GM21576 (cell line): Measurements from ENCODE around the gene RET.

Source experiments
- ATAC-seq: cut with Tn5 transposase; IDR thresholded peaks from one replicate; pipeline ENCODE4 v1.9.1; 2021; ENCODE audit warnings: mild to moderate bottlenecking, moderate library complexity; ENCODE audit not compliant: unreplicated experiment

RET gene

GRCh38 chr10:43105102-43105955, 28.5 kb downstream of the RET start:
- peak; percentile 70 for ATAC-seq

- ATAC-seq = no peak
Measured at GRCh38 chr10:43105956-43106229, 29.0 kb downstream of the RET start.

GRCh38 chr10:43106256-43107091, 29.6 kb downstream of the RET start:
- no peak for ATAC-seq

DNA sequence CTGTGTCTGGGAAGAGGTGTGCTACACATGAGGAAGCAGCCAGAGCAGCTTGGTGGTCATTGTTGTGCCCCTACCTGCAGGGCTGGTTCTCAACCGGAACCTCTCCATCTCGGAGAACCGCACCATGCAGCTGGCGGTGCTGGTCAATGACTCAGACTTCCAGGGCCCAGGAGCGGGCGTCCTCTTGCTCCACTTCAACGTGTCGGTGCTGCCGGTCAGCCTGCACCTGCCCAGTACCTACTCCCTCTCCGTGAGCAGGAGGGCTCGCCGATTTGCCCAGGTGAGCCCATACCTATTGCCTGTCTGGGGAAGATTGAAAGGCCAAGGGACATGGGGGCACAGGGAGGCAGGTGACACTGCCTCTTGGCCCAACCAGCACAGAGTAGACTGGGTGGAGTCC, 32.1 kb downstream of the RET start:
- no peak for ATAC-seq

GRCh38 chr10:43109671-43110249, 32.9 kb downstream of the RET start:
- no peak for ATAC-seq

DNA sequence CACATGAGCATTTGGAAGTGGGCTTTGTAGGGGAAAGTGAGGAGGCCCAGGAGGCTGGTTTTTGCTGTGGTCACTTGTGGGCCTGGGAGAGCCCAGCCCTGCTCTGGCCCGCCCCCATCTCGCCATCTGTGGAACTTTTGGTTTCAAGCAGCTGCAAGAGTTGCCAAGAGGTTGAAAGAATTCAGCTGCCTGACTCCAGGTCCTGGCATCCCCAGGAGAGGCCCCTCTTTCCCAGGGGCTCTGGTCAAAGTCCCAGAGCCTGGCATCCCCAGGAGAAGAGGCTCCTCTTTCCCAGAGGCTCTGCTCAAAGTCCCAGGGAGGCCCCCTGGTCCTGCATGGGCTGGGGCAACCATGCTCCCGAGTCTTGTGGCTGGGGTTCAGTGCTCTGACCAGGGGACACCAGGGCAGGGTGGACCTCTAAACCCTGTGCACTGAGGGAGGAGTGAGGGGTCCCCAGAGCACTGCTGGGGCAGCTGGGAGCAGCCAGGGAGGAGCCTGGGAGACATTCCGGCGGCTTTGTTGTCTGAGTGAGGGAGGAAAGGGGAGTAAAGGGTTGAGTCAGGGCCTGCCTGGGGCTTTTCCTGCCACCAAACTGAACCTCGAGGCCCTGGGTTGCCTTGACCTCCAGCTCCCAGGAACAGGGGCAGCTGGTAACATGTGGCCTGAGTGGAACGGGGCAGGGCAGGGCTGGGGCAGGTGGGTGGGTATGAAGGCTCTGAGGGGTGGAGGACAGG, 33.6 kb downstream of the RET start:
- ATAC-seq = peak; percentile 64

DNA sequence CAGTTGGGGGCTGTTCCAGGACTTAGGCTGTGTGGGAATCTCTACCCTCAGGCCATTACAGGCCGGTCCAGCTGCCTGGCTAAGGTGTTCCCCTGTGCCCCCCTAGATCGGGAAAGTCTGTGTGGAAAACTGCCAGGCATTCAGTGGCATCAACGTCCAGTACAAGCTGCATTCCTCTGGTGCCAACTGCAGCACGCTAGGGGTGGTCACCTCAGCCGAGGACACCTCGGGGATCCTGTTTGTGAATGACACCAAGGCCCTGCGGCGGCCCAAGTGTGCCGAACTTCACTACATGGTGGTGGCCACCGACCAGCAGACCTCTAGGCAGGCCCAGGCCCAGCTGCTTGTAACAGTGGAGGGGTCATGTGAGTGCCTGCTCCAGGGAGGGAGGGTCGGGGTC, 34.2 kb downstream of the RET start:
- no peak for ATAC-seq

GRCh38 chr10:43111921-43112607, 35.2 kb downstream of the RET start:
- no peak for ATAC-seq

DNA sequence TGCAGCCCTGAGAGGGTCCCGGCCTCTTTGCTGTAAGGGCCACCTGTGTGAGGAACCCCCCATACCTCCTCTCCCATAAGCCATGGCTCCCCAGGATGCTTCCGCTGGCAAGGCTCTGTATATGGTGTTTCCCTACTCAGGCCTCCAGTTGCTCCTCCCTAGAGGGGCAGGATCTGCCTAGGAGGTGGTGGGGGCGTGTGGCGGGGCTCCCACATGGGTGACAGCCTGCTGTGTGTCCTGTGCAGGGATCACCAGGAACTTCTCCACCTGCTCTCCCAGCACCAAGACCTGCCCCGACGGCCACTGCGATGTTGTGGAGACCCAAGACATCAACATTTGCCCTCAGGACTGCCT, 35.7 kb downstream of the RET start:
- ATAC-seq = no peak

- no peak for ATAC-seq
Measured at GRCh38 chr10:43113201-43114087, 36.6 kb downstream of the RET start.

DNA sequence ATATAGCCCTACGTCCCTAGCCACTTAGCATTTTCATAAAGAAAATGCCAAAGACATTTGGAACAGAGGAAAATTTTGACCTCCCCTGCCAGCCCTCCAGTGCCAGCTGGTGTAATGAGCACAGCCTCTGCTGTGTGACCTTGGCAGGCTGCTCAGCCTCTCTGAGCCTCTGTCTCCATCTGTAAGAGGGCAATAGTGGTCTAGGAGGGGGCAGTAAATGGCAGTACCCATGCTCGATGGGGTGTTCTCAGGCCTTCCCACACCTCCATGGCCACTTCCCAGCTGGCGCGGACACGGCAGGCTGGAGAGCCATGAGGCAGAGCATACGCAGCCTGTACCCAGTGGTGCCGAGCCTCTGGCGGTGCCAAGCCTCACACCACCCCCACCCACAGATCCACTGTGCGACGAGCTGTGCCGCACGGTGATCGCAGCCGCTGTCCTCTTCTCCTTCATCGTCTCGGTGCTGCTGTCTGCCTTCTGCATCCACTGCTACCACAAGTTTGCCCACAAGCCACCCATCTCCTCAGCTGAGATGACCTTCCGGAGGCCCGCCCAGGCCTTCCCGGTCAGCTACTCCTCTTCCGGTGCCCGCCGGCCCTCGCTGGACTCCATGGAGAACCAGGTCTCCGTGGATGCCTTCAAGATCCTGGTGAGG, 37.3 kb downstream of the RET start:
- no peak for ATAC-seq

- ATAC-seq = no peak
Measured at GRCh38 chr10:43114743-43115611, 38.1 kb downstream of the RET start.

DNA sequence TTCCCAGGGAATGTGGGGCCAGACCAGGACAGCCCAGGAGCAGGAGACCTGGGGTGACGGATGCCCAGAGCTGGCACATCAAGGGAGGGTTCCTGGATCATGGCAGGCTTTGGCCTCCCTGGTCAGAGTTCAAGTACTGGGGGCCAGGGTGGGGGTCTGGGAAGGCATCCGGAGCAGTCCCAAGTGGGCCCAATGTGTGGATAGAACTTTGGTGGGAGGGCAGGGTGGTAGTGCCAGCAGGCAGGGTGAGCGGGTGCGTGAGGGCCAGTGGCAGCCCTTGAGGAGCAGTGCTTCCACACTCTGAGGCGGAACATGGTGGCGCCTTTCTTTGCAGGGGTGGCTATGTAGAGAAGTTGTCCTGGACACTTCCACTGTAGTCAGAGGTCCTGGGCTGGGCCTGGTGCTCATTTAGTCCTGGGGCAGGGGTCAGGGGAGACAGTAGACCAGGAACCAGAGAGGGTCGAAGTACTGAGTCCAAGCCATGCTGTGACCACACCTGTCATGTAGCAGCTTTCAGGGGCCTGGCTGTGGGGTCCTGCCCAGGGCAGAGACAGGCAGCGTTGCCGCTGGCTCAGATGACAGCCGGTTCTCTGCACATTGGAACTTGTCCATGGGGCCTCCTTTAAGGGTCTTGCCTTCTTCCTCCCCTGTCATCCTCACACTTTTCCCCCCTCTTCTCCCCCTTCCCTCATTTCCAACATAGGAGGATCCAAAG, 39.2 kb downstream of the RET start:
- ATAC-seq = no peak

- no peak for ATAC-seq
Measured at GRCh38 chr10:43116596-43116995, 39.7 kb downstream of the RET start.

DNA sequence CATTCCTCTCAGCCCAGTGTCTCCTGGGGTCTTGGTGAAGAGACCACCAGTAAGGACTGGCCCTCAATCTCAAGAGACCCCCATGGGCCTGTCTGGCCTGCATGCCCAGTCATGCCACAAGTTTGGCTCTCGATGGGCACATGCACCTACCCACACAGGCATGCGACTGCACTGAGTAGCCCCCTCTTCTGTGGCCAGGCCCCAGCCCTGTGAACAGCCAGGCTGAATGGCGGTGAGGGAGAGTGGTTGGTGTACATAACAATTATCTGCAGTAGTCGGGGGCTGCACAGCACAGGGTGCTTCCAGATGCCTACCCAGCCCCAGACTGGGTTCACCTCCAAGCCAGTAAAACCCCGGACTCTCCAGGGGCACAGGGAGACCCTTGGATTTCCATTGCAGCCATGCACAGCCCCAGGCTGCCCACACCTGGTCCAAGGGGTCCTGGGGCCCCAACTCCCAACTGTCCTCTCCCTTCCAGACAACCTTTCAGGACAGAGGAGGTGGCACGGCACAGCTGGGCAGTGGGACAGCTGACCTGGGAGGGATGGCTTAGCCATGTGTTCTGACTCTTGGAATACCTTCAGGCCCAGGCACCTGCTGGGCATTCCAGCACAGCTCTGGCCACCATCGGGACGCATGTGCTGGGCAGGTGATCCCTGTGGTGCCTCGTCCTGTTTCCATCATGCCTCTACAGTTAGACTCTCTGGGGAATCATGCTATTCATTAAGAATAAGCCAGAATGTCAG, 40.3 kb downstream of the RET start:
- ATAC-seq = no peak

DNA sequence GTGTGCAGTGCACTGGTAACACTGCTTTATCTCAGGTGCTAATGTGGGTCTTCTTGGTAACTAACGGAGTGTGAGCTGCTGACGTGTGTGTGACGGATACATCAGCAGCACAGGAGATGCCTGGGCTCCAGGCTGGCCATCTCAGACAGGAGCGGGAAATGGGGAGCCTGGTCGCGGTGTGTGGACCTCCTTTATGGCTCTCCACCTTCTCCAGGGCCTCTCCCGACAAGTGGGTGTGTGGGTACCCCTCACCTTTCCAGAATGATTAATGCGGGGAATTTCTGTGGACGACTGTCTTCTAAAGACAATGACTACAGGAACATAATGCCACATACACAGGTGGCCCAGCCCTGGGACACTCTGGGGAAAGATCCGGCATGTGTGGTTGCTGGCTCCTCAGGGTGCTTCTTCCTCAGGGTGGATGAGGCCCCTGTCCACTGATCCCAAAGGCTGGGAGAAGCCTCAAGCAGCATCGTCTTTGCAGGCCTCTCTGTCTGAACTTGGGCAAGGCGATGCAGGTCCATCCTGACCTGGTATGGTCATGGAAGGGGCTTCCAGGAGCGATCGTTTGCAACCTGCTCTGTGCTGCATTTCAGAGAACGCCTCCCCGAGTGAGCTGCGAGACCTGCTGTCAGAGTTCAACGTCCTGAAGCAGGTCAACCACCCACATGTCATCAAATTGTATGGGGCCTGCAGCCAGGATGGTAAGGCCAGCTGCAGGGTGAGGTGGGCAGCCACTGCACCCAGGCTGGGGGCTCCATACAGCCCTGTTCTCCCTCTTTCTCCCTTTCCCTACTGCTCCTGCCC, 41.1 kb downstream of the RET start:
- no peak for ATAC-seq
